OCI-LY7 (cell line): Measurements from ENCODE around the gene GAB1. TPM values are rescaled to one million over a fixed set of nuclear protein-coding genes. Genes with fewer than 3 reads are reported as not detected.
A peak's percentile ranks its signal among the peaks of the same experiment; 100 is the strongest.

ENCODE experiments used
- BruUV-seq: library from RNA; stranded (reverse); fragments of 400-500 nt; replicated peaks from 2 replicates; lab custom pipeline; 2021; lab: Mats Ljungman, UMichigan
- CTCF ChIA-PET: fragments of 300-600 bp; sonication (Branson Sonifier 250); formaldehyde crosslinking; loops from one replicate; lab custom pipeline; 2022; ENCODE audit warnings: antibody characterized with exemption; ENCODE audit not compliant: unreplicated experiment; lab: Charles Lee
- POLR2A ChIA-PET: fragments of 300-600 bp; sonication (Branson Sonifier 250); formaldehyde crosslinking; loops from one replicate; lab custom pipeline; 2022; ENCODE audit warnings: antibody characterized with exemption; lab: Charles Lee
- DNase-seq: peaks from one replicate; pipeline ENCODE4 v3.0.0-alpha.2; 2015; ENCODE audit warnings: low spot score
- H2AFZ ChIP-seq: fragments of 200-600 bp; sonication (generic), shearing (Covaris generic); 2 replicates; pipeline ENCODE4 v1.6.1; 2014; ENCODE audit warnings: mild to moderate bottlenecking, antibody characterized with exemption, low read length, moderate library complexity
- H3K27ac ChIP-seq: fragments of 200-600 bp; sonication (generic); 2 replicates; pipeline ENCODE4 v1.5.1; 2014; ENCODE audit warnings: mixed run types, low read depth, mild to moderate bottlenecking, moderate library complexity, low read length, inconsistent platforms; ENCODE audit not compliant: poor library complexity, severe bottlenecking
- H3K36me3 ChIP-seq: fragments of 200-600 bp; sonication (generic); 2 replicates; pipeline ENCODE4 v1.6.1; 2014; ENCODE audit warnings: mild to moderate bottlenecking, antibody characterized with exemption, low read length, moderate library complexity, mixed read lengths; ENCODE audit not compliant: insufficient read depth
- H3K4me1 ChIP-seq: fragments of 200-600 bp; sonication (generic); 2 replicates; pipeline ENCODE4 v1.5.1; 2014; ENCODE audit warnings: mild to moderate bottlenecking, low read length; ENCODE audit not compliant: insufficient read depth, poor library complexity, severe bottlenecking
- H3K4me2 ChIP-seq: fragments of 200-600 bp; sonication (generic); 2 replicates; pipeline ENCODE4 v1.6.1; 2014; ENCODE audit warnings: mild to moderate bottlenecking, low read length
- H3K4me3 ChIP-seq: fragments of 200-600 bp; sonication (generic); 2 replicates; pipeline ENCODE4 v1.5.1; 2014; ENCODE audit warnings: mild to moderate bottlenecking, low read depth, low read length; ENCODE audit not compliant: poor library complexity, severe bottlenecking
- H3K79me2 ChIP-seq: fragments of 200-600 bp; sonication (generic); 2 replicates; pipeline ENCODE4 v1.6.1; 2016; ENCODE audit warnings: low read depth, mild to moderate bottlenecking, low read length, moderate library complexity, mixed read lengths; ENCODE audit not compliant: insufficient read depth
- H3K9me2 ChIP-seq: fragments of 200-600 bp; sonication (generic); 2 replicates; pipeline ENCODE4 v1.6.1; 2016; ENCODE audit warnings: mild to moderate bottlenecking, low read length, mixed read lengths; ENCODE audit not compliant: insufficient read depth
- H3K9me3 ChIP-seq: fragments of 200-600 bp; sonication (generic); 2 replicates; pipeline ENCODE4 v1.6.1; 2014; ENCODE audit warnings: mild to moderate bottlenecking, mixed run types, low read length, mixed read lengths
- H4K20me1 ChIP-seq: fragments of 200-600 bp; sonication (generic); 2 replicates; pipeline ENCODE4 v1.6.1; 2014; ENCODE audit warnings: mild to moderate bottlenecking, antibody characterized with exemption, low read length, moderate library complexity, mixed read lengths; ENCODE audit not compliant: insufficient read depth
- CTCF ChIP-seq: fragments of 200-600 bp; sonication (generic); conservative IDR thresholded peaks from 2 replicates; pipeline ENCODE4 v1.5.1; 2014; ENCODE audit warnings: mild to moderate bottlenecking, antibody characterized with exemption, low read length, moderate library complexity, mixed read lengths
- EZH2phosphoT487 ChIP-seq: fragments of 200-600 bp; sonication (generic); IDR thresholded peaks from 2 replicates; pipeline ENCODE4 v1.6.1; 2018; ENCODE audit warnings: low read depth, borderline replicate concordance, mild to moderate bottlenecking, mixed run types, antibody characterized with exemption, low read length, moderate library complexity, mixed read lengths
- intact Hi-C: fragments of 100-400 bp; cut with micrococcal nuclease; formaldehyde crosslinking; loops from one replicate; pipeline ENCODE4 v1.10.0; 2022; ENCODE audit not compliant: unreplicated experiment
- total RNA-seq, 2 experiments: library from RNA; depleted of rRNA in 1 of 2; stranded (reverse); fragments of >200 nt in 1 of 2; shearing (Covaris generic) in 1 of 2; gene quantifications; 2 replicates each; pipeline ENCODE4 v1.2.3, GENCODE V29; 2014 to 2022

GAB1 gene
- total RNA-seq, 2 experiments from 2014 or later: 42.6 to 99.3 TPM

- ChIA-PET POLR2A (interaction anchor here (0.9 to 5.9 kb wide), 11 partner anchors 7 to 53 kb away, joined by 3 to 83 read pairs (median 8); no protein-coding TSS in a partner anchor), CTCF (interaction anchor here (1.4 kb wide), 1 partner anchor 10 kb away, joined by 3 read pairs; no protein-coding TSS in a partner anchor)
- no TSS peak for BruUV-seq
- Histone ChIP-seq H3K36me3 (peaks cover 24% of the 10 kb centered on the region), H3K9me3 (no peaks in the 10 kb centered on the region), H3K27ac (peak overlapping the region; percentile 97), H2AFZ (peak overlapping the region; percentile 24; the same call in 1 of the 2 replicates), H3K4me1 (peaks cover 85% of the 10 kb centered on the region), H3K9me2 (no peaks in the 10 kb centered on the region), H3K4me2 (peak overlapping the region; percentile 55), H4K20me1 (no peaks in the 10 kb centered on the region), H3K79me2 (peaks cover 90% of the 10 kb centered on the region), H3K4me3 (peak overlapping the region; percentile 15)
- intact Hi-C loops: no loop called here
- no peak for TF ChIP-seq CTCF
- TF ChIP-seq EZH2phosphoT487: no peak
- no peak for DNase-seq
Measured at GRCh38 chr4:143412420-143412758, 75.7 kb downstream of the GAB1 start.

GRCh38 chr4:143417679-143418403, 81.2 kb downstream of the GAB1 start:
- DNase-seq: peak; percentile 71
- intact Hi-C loops: loop anchor here (1.0 kb wide), 1 partner anchor 14 kb away; no protein-coding TSS in a partner anchor
- peak overlapping the region; percentile 50 for H3K4me3 ChIP-seq
- H3K79me2 ChIP-seq: peaks cover 86% of the 10 kb centered on the region
- H3K4me2 ChIP-seq: peak overlapping the region; percentile 79
- CTCF ChIA-PET: interaction anchor here (0.9 to 1.7 kb wide), 7 partner anchors 9 to 61 kb away, joined by 3 to 9 read pairs (median 3); no protein-coding TSS in a partner anchor
- POLR2A ChIA-PET: interaction anchor here (0.7 to 6.6 kb wide), 20 partner anchors 7 to 100 kb away, joined by 3 to 104 read pairs (median 14); partner anchors contain the start of gene SMARCA5
- peak overlapping the region; percentile 60; the same call in 1 of the 2 replicates for H2AFZ ChIP-seq
- H3K27ac ChIP-seq: peak overlapping the region; percentile 98
- peaks cover 49% of the 10 kb centered on the region for H3K36me3 ChIP-seq
- no peaks in the 10 kb centered on the region for H3K9me3 ChIP-seq
- TF ChIP-seq CTCF: no peak
- no peak for TF ChIP-seq EZH2phosphoT487
- H3K4me1 ChIP-seq: peaks cover 85% of the 10 kb centered on the region
- BruUV-seq: TSS peak; percentile 87
- no peaks in the 10 kb centered on the region for H4K20me1 ChIP-seq
- H3K9me2 ChIP-seq: no peaks in the 10 kb centered on the region
